HG02870 (cell line): Measurements from ENCODE around the gene DNAJA4.

Experiments used
- ATAC-seq: cut with Tn5 transposase; IDR thresholded peaks from one replicate; pipeline ENCODE4 v1.9.1; 2021; ENCODE audit warnings: mild to moderate bottlenecking, moderate library complexity; ENCODE audit not compliant: unreplicated experiment

DNAJA4 gene

DNA sequence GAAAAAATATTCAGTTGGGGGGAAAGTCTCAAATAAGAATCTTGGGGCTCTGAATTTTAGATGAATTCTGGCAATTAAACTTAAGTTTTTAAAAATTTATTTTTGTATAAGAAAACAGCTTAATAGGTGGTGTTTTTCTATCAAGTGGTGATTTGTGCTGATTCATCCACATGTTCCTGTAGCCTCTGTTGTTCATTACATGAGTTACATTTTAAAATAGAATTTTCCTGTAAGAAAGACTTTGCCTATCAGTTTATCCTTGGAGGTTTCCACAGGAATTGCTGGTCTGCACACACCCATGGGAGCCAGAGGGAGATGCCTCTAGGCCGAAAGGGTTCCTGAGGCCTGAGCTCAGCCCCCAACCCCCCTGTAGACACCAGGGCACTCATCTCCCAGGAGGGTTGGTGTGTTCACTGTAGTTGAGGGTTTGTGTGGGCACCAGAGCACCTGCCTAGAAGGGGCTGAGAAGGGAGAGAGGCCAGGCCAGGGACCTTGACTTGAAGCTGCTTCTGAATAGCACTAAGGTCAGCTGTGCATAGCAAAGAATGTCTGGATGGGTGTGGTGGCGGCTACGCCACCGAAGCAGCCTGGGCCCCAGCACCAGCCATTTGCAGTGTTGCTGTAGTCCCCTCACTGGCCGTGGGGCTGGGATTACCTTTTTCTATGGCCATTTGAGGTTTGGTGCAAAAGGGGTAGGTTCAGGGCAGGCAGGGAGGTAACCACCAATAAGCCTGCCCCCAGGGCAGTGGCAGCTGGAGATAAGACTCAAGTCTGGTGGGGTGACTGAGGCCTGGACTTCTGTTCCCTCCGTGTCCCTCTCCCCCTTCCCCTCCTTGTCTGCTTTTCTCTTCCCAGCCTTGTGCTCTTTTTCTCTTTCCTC, 11.9 kb downstream of the DNAJA4 start:
- ATAC-seq: no peak

- no peak for ATAC-seq
Observed at GRCh38 chr15:78280319-78281072, 16.1 kb downstream of the DNAJA4 start.

DNA sequence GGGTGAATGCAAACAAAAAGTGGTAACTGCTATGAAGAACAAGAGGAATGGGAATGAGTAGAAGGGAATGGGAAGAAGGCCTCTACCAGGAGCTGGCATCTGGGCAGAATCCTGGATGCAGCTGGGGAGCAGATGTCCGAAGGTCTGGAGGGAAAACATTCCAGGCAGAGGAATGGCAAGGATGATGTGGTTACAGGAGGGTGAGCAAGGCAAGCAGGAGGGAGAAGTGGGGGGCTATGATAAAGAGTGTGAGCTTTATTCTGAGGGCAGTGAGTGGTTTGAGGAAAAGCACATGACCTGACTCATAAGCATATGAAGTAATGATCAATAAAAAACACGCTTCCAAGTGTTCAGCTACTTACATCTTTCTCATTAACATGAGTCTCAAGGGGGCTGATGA, 18.0 kb downstream of the DNAJA4 start:
- no peak for ATAC-seq

DNA sequence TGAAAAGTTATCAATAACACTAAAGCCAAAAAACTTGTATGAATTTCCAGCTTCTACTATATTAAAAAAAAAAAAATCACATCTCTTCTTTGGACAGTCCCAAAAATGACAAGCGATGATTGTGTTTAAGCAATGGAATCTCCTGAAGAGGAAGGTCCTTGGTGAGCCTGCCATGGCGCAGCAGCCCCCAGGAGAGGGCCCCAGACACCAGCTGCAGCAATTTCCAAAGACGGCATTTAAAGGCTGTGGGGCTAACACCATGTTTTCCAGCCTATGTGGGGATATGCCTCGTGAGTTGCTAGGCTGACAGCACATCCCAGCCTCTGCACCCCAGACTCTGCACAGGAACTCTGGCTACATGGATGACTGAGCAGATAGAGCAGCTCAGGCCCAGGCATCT, 20.4 kb downstream of the DNAJA4 start:
- ATAC-seq: no peak

GRCh38 chr15:78290222-78290621, 25.9 kb downstream of the DNAJA4 start:
- no peak for ATAC-seq

- no peak for ATAC-seq
Observed at GRCh38 chr15:78291052-78291451, 26.7 kb downstream of the DNAJA4 start.

DNA sequence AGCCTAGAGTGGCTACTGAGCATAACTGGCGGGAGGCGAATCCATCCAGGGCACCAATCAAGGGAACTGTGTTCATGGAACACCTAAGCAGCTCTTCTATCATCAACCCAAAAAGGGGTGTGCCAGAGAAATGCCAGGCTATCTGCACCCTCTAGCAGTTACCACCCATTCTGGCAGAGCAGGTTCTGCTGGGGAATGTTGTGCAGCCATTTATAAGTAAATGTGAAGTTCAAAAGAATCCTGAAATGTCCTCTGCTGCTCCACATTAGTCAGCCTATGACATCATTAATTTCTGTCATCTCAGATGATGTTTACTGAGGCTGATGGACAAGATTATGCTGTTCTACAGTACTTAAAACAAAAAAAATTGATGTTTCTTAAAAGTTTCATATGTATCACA, 27.3 kb downstream of the DNAJA4 start:
- no peak for ATAC-seq

DNA sequence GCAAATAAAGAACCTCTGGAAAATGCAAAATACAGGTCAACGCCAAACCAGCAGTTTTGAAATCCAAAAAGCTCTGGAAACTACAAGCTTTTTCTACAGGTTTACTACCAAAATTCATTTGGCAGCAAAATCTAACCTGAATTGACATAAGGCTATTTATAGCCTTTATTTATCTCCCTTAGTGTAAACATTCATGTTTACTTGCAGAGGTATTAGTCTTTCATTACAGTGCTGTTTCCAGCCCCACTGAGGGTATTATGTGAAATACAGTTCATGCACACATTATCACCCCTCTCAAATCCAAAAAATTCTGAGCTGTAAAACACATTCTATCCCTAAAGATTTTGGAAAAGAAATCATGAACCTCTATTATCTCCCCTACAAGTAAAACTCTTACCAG, 27.9 kb downstream of the DNAJA4 start:
- ATAC-seq: no peak

- peak; percentile 57 for ATAC-seq
Observed at GRCh38 chr15:78299101-78299930, 35.0 kb downstream of the DNAJA4 start, which contains the start of gene SKIC8. TSS of gene SKIC8 (minus strand) at chr15:78299609. CDS start at chr15:78295686, 3,923 bp downstream.

GRCh38 chr15:78301326-78301725, 37.0 kb downstream of the DNAJA4 start:
- ATAC-seq: peak; percentile 36

DNA sequence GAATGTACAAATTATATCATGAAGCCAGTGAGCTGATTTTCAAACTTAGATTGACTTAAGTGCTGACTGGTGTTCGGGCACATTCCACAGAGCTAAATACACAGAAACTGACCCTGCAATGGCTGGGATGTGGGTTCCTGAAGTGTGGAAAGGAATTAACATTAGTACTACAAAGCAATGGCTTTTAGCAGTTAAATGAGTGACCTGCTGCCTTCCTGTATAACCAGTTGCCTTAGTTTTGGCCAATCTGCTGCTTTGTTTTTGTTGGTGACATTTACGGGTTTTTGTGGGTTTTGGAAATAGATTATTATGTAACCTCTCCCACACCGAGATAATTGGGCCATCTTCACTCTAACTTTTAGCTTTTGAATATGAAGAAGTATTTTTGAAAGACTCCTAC, 37.5 kb downstream of the DNAJA4 start:
- ATAC-seq: no peak

DNA sequence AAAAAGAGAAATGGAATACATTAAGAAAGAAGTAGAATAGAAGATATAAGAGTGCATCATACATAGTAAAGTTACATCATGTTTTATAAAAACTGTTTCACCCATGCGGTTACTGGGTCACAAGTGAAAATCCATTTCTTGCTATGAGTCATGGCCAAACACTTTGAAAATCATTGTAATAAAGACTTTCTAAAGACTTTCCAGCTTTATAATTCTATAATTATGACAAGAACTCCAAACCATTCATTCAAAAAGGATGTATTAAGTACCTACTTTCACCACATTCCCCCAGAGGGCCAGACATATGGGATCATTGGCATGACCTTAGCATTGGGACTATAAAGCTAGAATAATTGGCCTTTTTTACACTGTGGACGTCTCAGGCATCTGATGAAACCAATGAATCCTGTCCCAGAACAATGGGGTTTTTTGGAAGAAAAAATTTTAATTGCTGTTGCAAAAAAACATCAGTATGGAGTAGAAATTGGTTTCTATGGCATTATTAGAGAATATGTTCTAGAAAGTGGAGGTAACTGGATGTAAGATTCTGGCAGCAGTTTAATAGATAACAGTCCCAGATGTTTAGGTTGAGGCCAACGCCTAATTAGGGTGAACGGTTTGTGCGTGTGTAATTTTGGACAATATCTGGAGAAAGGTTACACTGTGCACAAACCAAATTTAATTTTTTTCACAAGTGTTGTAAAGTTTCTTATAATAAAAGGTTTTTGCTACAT, 38.4 kb downstream of the DNAJA4 start:
- no peak for ATAC-seq

- no peak for ATAC-seq
Observed at GRCh38 chr15:78304216-78305066, 40.1 kb downstream of the DNAJA4 start.

- ATAC-seq: no peak
Observed at GRCh38 chr15:78306176-78306774, 41.9 kb downstream of the DNAJA4 start.

DNA sequence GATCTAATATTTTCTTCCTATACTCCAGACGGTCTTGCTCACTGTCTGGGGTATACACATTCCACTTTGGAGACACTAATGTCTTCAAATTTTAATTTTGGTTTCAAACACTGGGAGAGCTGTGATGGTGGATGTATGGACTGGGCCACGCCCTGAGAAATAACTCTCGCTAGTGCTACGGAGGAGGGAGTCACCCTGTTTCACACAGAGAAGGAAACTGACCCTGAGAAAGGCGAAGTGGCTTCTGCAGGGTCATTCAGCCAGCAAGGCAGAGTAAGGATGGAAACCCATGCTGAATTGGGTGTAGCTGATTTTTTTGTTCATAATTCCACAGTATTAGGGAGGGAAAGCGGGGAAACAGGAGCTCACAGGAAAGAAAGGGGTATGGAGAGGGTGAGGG, 43.6 kb downstream of the DNAJA4 start:
- no peak for ATAC-seq

- no peak for ATAC-seq
Observed at GRCh38 chr15:78308422-78309032, 44.2 kb downstream of the DNAJA4 start.

DNA sequence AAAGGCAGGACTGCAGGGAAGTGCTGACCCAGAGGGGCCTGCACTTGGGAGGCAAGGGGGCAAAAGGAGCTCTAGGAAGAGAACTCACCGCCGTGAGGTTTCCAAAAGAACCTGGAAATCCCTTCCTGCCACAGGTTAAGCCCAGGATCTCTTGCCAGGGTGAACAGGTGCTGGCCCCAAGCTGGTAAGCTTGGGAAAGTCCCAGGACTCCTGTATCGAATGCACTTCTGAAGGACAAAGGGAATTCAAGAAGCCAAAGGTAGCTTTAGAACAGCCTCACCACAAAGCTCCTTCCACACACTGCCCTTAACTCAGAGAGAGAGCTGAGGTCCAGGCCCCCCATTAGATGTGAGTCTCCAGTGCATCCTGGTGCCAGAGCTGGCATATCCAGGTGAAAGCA, 46.9 kb downstream of the DNAJA4 start:
- no peak for ATAC-seq

- no peak for ATAC-seq
Observed at GRCh38 chr15:78312536-78312935, 48.2 kb downstream of the DNAJA4 start.

DNA sequence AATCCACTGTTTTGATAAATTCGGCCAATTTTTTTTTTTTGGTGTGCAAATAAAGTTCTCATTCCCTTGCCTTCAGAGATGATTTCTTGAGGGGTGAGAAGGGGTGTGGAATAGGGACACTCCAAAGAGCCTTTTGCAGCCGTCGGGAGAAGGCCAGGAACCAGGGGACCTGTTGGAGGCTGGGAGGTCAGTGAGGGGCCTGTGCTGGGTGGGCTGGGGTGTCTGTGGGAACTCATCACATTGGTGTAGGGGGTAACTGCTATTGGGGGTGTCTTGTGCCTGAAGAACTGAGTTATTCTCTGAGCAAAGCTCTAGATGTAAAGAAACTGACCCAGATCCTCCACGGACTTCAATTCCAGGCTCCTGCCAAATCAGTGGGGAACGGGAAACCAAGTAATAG, 48.6 kb downstream of the DNAJA4 start:
- no peak for ATAC-seq
